ENCODE data around the gene TNS4.

Gene TNS4

GRCh38 chr17:40529991-40530390, 28.6 kb upstream of the TNS4 start:
- H4K20me1 ChIP-seq (ENCODE audit: insufficient read depth) = no peaks in the 10 kb centered on the region
- H3K36me3 ChIP-seq (ENCODE audit: insufficient read depth) = no peaks in the 10 kb centered on the region
- H3K4me2 ChIP-seq = peak overlapping the region; percentile 95; the same call in 1 of the 2 replicates
- peaks cover 70% of the 10 kb centered on the region for H3K4me1 ChIP-seq (ENCODE audit: low read depth, poor library complexity, severe bottlenecking)
- H3K27me3 ChIP-seq (ENCODE audit: insufficient read depth, low read depth) = no peaks in the 10 kb centered on the region
- TF ChIP-seq CTCF (conservative IDR thresholded peaks at IDR 0.05; ENCODE audit: low read depth, low read length) = no peak
- H3K27ac ChIP-seq = peak overlapping the region; percentile 92
- H3K4me3 ChIP-seq (IDR thresholded peaks at IDR 0.05; ENCODE audit: insufficient read depth, low read depth, low read length) = no peak overlapping the region
- H3K79me2 ChIP-seq (ENCODE audit: insufficient read depth, low read depth) = no peaks in the 10 kb centered on the region
- H3K9ac ChIP-seq = no peak overlapping the region
- peak overlapping the region; percentile 53; the same call in 1 of the 2 replicates for H2AFZ ChIP-seq (ENCODE audit: low read depth)

GRCh38 chr17:40528692-40529417, 27.4 kb upstream of the TNS4 start:
- H3K27ac ChIP-seq = no peak overlapping the region
- H3K4me3 ChIP-seq (IDR thresholded peaks at IDR 0.05; ENCODE audit: insufficient read depth, low read depth, low read length) = no peak overlapping the region
- no peak overlapping the region for H3K9ac ChIP-seq
- H3K36me3 ChIP-seq (ENCODE audit: insufficient read depth) = no peaks in the 10 kb centered on the region
- no peaks in the 10 kb centered on the region for H3K79me2 ChIP-seq (ENCODE audit: insufficient read depth, low read depth)
- no peaks in the 10 kb centered on the region for H3K27me3 ChIP-seq (ENCODE audit: insufficient read depth, low read depth)
- H2AFZ ChIP-seq (ENCODE audit: low read depth) = no peak overlapping the region
- no peak overlapping the region for H3K4me2 ChIP-seq
- H4K20me1 ChIP-seq (ENCODE audit: insufficient read depth) = no peaks in the 10 kb centered on the region
- H3K4me1 ChIP-seq (ENCODE audit: low read depth, poor library complexity, severe bottlenecking) = peaks cover 66% of the 10 kb centered on the region
- TF ChIP-seq CTCF (conservative IDR thresholded peaks at IDR 0.05; ENCODE audit: low read depth, low read length) = no peak

- no peaks in the 10 kb centered on the region for H3K36me3 ChIP-seq (ENCODE audit: insufficient read depth)
These were observed 25.2 kb upstream of the TNS4 start for GRCh38 chr17:40526668-40527067.

GRCh38 chr17:40525294-40525693, 23.9 kb upstream of the TNS4 start:
- H2AFZ ChIP-seq (ENCODE audit: low read depth) = no peak overlapping the region
- H3K27ac ChIP-seq = no peak overlapping the region
- H3K36me3 ChIP-seq (ENCODE audit: insufficient read depth) = no peaks in the 10 kb centered on the region
- no peaks in the 10 kb centered on the region for H3K27me3 ChIP-seq (ENCODE audit: insufficient read depth, low read depth)
- no peaks in the 10 kb centered on the region for H4K20me1 ChIP-seq (ENCODE audit: insufficient read depth)
- no peaks in the 10 kb centered on the region for H3K79me2 ChIP-seq (ENCODE audit: insufficient read depth, low read depth)
- H3K9ac ChIP-seq = no peak overlapping the region
- peaks cover 31% of the 10 kb centered on the region for H3K4me1 ChIP-seq (ENCODE audit: low read depth, poor library complexity, severe bottlenecking)
- H3K4me2 ChIP-seq = no peak overlapping the region
- TF ChIP-seq CTCF (conservative IDR thresholded peaks at IDR 0.05; ENCODE audit: low read depth, low read length) = no peak
- H3K4me3 ChIP-seq (IDR thresholded peaks at IDR 0.05; ENCODE audit: insufficient read depth, low read depth, low read length) = no peak overlapping the region

More at GRCh38 chr17:40526668-40527067, 25.2 kb upstream of the TNS4 start:
- H3K27ac ChIP-seq = no peak overlapping the region
- H3K4me1 ChIP-seq (ENCODE audit: low read depth, poor library complexity, severe bottlenecking) = peaks cover 44% of the 10 kb centered on the region
- no peaks in the 10 kb centered on the region for H4K20me1 ChIP-seq (ENCODE audit: insufficient read depth)
- H3K27me3 ChIP-seq (ENCODE audit: insufficient read depth, low read depth) = no peaks in the 10 kb centered on the region
- no peak overlapping the region for H3K4me2 ChIP-seq
- H3K79me2 ChIP-seq (ENCODE audit: insufficient read depth, low read depth) = no peaks in the 10 kb centered on the region
- no peak overlapping the region for H3K4me3 ChIP-seq (IDR thresholded peaks at IDR 0.05; ENCODE audit: insufficient read depth, low read depth, low read length)
- H2AFZ ChIP-seq (ENCODE audit: low read depth) = no peak overlapping the region
- H3K9ac ChIP-seq = no peak overlapping the region
- TF ChIP-seq CTCF (conservative IDR thresholded peaks at IDR 0.05; ENCODE audit: low read depth, low read length) = no peak
